Loucy (cell line): Measurements from ENCODE around the gene SLBP.

ENCODE experiments used
- CTCF ChIP-seq: fragments of 200-600 bp; sonication (generic); conservative IDR thresholded peaks from 2 replicates; pipeline ENCODE4 v1.5.1; 2014; ENCODE audit warnings: mild to moderate bottlenecking, antibody characterized with exemption, low read length
- EZH2phosphoT487 ChIP-seq: fragments of 200-600 bp; IDR thresholded peaks from 2 replicates; pipeline ENCODE4 v1.6.1; 2018; ENCODE audit warnings: antibody characterized with exemption, mild to moderate bottlenecking, moderate library complexity, borderline replicate concordance

GRCh38 chr4:1656132-1656531, 56.0 kb downstream of the SLBP start:
- no peak for TF ChIP-seq CTCF
- no peak for TF ChIP-seq EZH2phosphoT487
